SK-N-SH (cell line): ENCODE results near the gene PCBP3. TPM values are rescaled to one million over a fixed set of nuclear protein-coding genes. Genes with fewer than 3 reads are reported as not detected.

Source experiments
- CTCF ChIA-PET: fragments of 300-600, 350-600 bp; formaldehyde crosslinking; extraction: SDS; loops from one replicate; lab custom pipeline; 2021; lab: Yijun Ruan, JAX
- POLR2A ChIA-PET: fragments of 350-600 bp; sonication (Branson Sonifier 250); formaldehyde crosslinking; extraction: SDS; loops from one replicate; lab custom pipeline; 2020; ENCODE audit warnings: antibody characterized with exemption, inconsistent platforms; lab: Yijun Ruan, JAX
- DNase-seq: peaks from one replicate; pipeline ENCODE4 v3.0.0; 2012
- H2AFZ ChIP-seq: fragments of 200-600 bp; sonication (generic); 2 replicates; pipeline ENCODE4 v1.8.1; 2016; ENCODE audit warnings: antibody characterized with exemption, mild to moderate bottlenecking, low read depth
- H3F3A ChIP-seq: fragments of 200-600 bp; sonication (generic); replicated peaks from 2 replicates; pipeline ENCODE3; 2016; ENCODE audit warnings: antibody characterized with exemption, mild to moderate bottlenecking; ENCODE audit not compliant: insufficient read depth
- H3K27ac ChIP-seq, 2 experiments: fragments of 200-500 bp in 1 of 2; fragments of 200-600 bp in 1 of 2; sonication (Bioruptor generic) in 1 of 2; sonication (generic), shearing (Covaris generic) in 1 of 2; 2 replicates each; pipeline versions ENCODE4 v1.5.1 to v1.6.1; 2014 to 2016; ENCODE audit warnings: low read depth in 2 of 2, inconsistent platforms in 1 of 2, low read length in 1 of 2, mild to moderate bottlenecking in 1 of 2, mixed read lengths in 1 of 2
- H3K27me3 ChIP-seq: fragments of 200-600 bp; sonication (generic), shearing (Covaris generic); 2 replicates; pipeline ENCODE4 v1.6.1; 2016; ENCODE audit warnings: mixed run types; ENCODE audit not compliant: insufficient read depth
- H3K36me3 ChIP-seq, 2 experiments: fragments of 200-500 bp in 1 of 2; fragments of 200-600 bp in 1 of 2; sonication (Bioruptor generic) in 1 of 2; sonication (generic) in 1 of 2; replicated peaks in 1 of 2; 2 replicates each; pipeline versions ENCODE3 to v1.5.1; 2014 to 2016; ENCODE audit warnings: low read length in 1 of 2, mild to moderate bottlenecking in 1 of 2; ENCODE audit not compliant: insufficient read depth in 2 of 2, control insufficient read depth in 1 of 2
- H3K4me1 ChIP-seq, 2 experiments: fragments of 200-500 bp in 1 of 2; fragments of 200-600 bp in 1 of 2; sonication (Bioruptor generic) in 1 of 2; sonication (generic), shearing (Covaris generic) in 1 of 2; 2 replicates each; pipeline versions ENCODE4 v1.5.1 to v1.6.1; 2014 to 2016; ENCODE audit warnings: low read depth in 1 of 2, low read length in 1 of 2, mixed run types in 1 of 2; ENCODE audit not compliant: insufficient read depth in 2 of 2, control insufficient read depth in 1 of 2
- H3K4me2 ChIP-seq: fragments of 200-600 bp; sonication (generic), shearing (Covaris generic); 2 replicates; pipeline ENCODE4 v1.6.1; 2017; ENCODE audit warnings: mixed run types
- H3K4me3 ChIP-seq, 2 experiments: fragments of 200-500 bp in 1 of 2; fragments of 200-600 bp in 1 of 2; sonication (Bioruptor generic) in 1 of 2; sonication (generic), shearing (Covaris generic) in 1 of 2; 2 replicates each; pipeline versions ENCODE4 v1.5.1 to v1.8.1; 2014 to 2016; ENCODE audit warnings: low read depth in 2 of 2, inconsistent platforms in 1 of 2, low read length in 1 of 2, mild to moderate bottlenecking in 1 of 2, mixed read lengths in 1 of 2, moderate library complexity in 1 of 2
- H3K79me2 ChIP-seq: fragments of 200-600 bp; sonication (generic); 2 replicates; pipeline ENCODE4 v1.8.1; 2017; ENCODE audit warnings: mild to moderate bottlenecking; ENCODE audit not compliant: insufficient read depth
- H3K9ac ChIP-seq: fragments of 200-600 bp; sonication (generic); 2 replicates; pipeline ENCODE4 v1.6.1; 2017; ENCODE audit warnings: mixed run types
- H3K9me2 ChIP-seq: fragments of 200-600 bp; sonication (generic); 2 replicates; pipeline ENCODE4 v1.6.1; 2017; ENCODE audit warnings: mixed run types
- H3K9me3 ChIP-seq: fragments of 200-600 bp; sonication (generic); 2 replicates; pipeline ENCODE4 v1.6.1; 2017; ENCODE audit warnings: mixed run types, mild to moderate bottlenecking, moderate library complexity
- H4K20me1 ChIP-seq: fragments of 200-600 bp; sonication (generic); 2 replicates; pipeline ENCODE4 v1.6.1; 2017; ENCODE audit warnings: mild to moderate bottlenecking, mixed run types; ENCODE audit not compliant: insufficient read depth
- CHD2 ChIP-seq: fragments of 150-350 bp; IDR thresholded peaks from 2 replicates; pipeline ENCODE4 v1.6.1; 2018; ENCODE audit warnings: low read length; ENCODE audit not compliant: partially characterized antibody
- ELF1 ChIP-seq: IDR thresholded peaks from 2 replicates; pipeline ENCODE4 v1.4.0; 2012
- EP300 ChIP-seq, 2 experiments: IDR thresholded peaks; 2 replicates each; pipeline versions ENCODE4 v1.4.0 to v1.6.1; 2012; ENCODE audit warnings: borderline replicate concordance in 1 of 2, low read depth in 1 of 2, low read length in 1 of 2
- EZH2phosphoT487 ChIP-seq: fragments of 200-600 bp; sonication (generic); IDR thresholded peaks from 2 replicates; pipeline ENCODE4 v1.6.1; 2017; ENCODE audit warnings: low read depth, mixed run types, mild to moderate bottlenecking, antibody characterized with exemption, moderate library complexity, borderline replicate concordance
- FOXJ3 ChIP-seq: sonication (generic); formaldehyde crosslinking; IDR thresholded peaks from 2 replicates; pipeline ENCODE4 v1.5.1; 2020; ENCODE audit warnings: mild to moderate bottlenecking, missing genetic modification reagents
- FOXM1 ChIP-seq: IDR thresholded peaks from 2 replicates; pipeline ENCODE4 v1.4.0; 2012; ENCODE audit warnings: low read depth, mild to moderate bottlenecking
- GABPA ChIP-seq: IDR thresholded peaks from 2 replicates; pipeline ENCODE4 v1.4.0; 2012; ENCODE audit warnings: low read depth, mild to moderate bottlenecking
- GATA2 ChIP-seq: sonication (generic); formaldehyde crosslinking; IDR thresholded peaks from 2 replicates; pipeline ENCODE4 v1.5.0; 2020; ENCODE audit warnings: mild to moderate bottlenecking, missing genetic modification reagents
- NRF1 ChIP-seq: IDR thresholded peaks from 2 replicates; pipeline ENCODE4 v1.6.1; 2012; ENCODE audit warnings: low read depth, mild to moderate bottlenecking, low read length
- POLR2AphosphoS5 ChIP-seq: IDR thresholded peaks from 2 replicates; pipeline ENCODE4 v1.6.1; 2012; ENCODE audit warnings: low read depth, low read length
- RAD21 ChIP-seq: IDR thresholded peaks from 2 replicates; pipeline ENCODE4 v1.6.1; 2012; ENCODE audit warnings: mild to moderate bottlenecking, low read length
- RCOR1 ChIP-seq: fragments of 150-350 bp; IDR thresholded peaks from 2 replicates; pipeline ENCODE4 v1.6.1; 2017; ENCODE audit warnings: antibody characterized with exemption, low read length
- RFX5 ChIP-seq: IDR thresholded peaks from 2 replicates; pipeline ENCODE4 v1.6.1; 2012; ENCODE audit warnings: mild to moderate bottlenecking, improper control_type of control experiment, low read length
- SMC3 ChIP-seq: IDR thresholded peaks from 2 replicates; pipeline ENCODE4 v1.6.1; 2012; ENCODE audit warnings: low read depth, low read length, improper control_type of control experiment
- TAF1 ChIP-seq: IDR thresholded peaks from 2 replicates; pipeline ENCODE4 v1.6.1; 2012; ENCODE audit warnings: low read depth, mild to moderate bottlenecking, low read length, moderate library complexity, borderline replicate concordance
- TCF12 ChIP-seq: IDR thresholded peaks from 2 replicates; pipeline ENCODE4 v1.4.0; 2012
- TEAD4 ChIP-seq: IDR thresholded peaks from 2 replicates; pipeline ENCODE4 v1.4.0; 2012; ENCODE audit warnings: mild to moderate bottlenecking, borderline replicate concordance; ENCODE audit not compliant: insufficient read depth
- YY1 ChIP-seq: IDR thresholded peaks from 2 replicates; pipeline ENCODE4 v1.4.0; 2012; ENCODE audit warnings: low read depth, mild to moderate bottlenecking
- WGBS: methylation state at CpG from one replicate; pipeline ENCODE4 v1.1.6; 2017; ENCODE audit warnings: low lambda C conversion rate; 5-methylcytosine and 5-hydroxymethylcytosine counted together
- polyA plus RNA-seq, 3 experiments: library from polyadenylated mRNA; depleted of rRNA; stranded (reverse); fragments of >200 nt; gene quantifications; 2 replicates each; pipeline ENCODE4 v1.2.3, GENCODE V29; 2012
- TF ChIP-seq, protein P1 (sequence below): fragments of 150-350 bp; IDR thresholded peaks from 2 replicates; pipeline ENCODE4 v1.6.1; 2016; ENCODE audit warnings: mild to moderate bottlenecking, low read depth, low read length
- TF ChIP-seq, protein P2 (sequence below): fragments of 200-600 bp; sonication (generic); IDR thresholded peaks from 2 replicates; pipeline ENCODE4 v1.6.1; 2017; ENCODE audit warnings: antibody characterized with exemption, mild to moderate bottlenecking, moderate library complexity
- TF ChIP-seq, protein P3 (sequence below): IDR thresholded peaks from 2 replicates; pipeline ENCODE4 v1.6.1; 2012; ENCODE audit warnings: mild to moderate bottlenecking, low read depth, low read length, moderate library complexity
- TF ChIP-seq, protein P4 (sequence below): IDR thresholded peaks from 2 replicates; pipeline ENCODE4 v1.4.0; 2012; ENCODE audit warnings: low read depth

PCBP3 gene
- polyA plus RNA-seq, 1 of the 3 experiments (the other 2 are of a cell fraction), result 9.5 TPM

DNA sequence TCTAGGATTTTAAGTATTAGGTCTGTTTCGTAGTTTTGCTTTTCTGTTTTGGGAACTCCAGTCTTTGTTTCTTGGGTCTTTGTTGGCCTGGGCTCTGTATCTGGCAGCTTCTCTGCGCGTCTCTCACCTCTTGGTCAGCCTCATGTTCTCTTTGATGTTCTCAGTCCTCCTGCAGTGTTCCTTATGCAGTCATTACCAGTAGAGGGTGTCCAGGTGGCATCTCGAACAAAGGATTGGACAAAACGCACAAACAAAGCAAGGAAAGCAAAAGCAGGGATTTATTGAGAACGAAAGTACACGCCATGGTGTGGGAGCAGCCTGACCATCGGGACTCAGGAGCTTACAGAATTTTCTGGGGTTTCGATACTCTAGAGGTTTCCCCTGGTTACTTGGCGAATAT lies 204.3 kb downstream of the PCBP3 start:
- no peaks in the 10 kb centered on the region for H3K9me3 ChIP-seq
- H3K4me2 ChIP-seq, result no peak overlapping the region
- CTCF ChIA-PET, result interaction anchor here (0.8 to 3.6 kb wide), 4 partner anchors 8 to 32 kb away, joined by 3 to 13 read pairs (median 4); no protein-coding TSS in a partner anchor

DNA sequence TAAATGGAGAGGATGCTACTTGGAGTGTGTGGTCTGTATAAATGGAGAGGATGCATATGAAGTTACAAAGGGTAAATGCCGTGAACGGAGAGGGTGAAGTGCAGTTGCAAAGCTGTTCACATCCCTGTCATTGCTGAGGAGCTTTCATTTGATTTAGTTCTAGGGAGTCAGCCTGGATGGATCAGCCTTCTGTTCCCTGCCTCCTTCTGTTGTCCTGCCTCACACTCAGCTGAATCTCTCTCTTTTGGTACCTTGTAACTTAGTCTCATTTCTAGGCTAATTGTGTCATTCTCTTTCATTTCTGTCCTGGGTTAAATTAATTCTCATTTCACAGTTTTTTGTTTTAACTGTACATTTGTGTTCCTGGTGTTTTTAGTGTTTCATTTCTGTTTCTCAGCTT lies 204.8 kb downstream of the PCBP3 start:
- WGBS, result 87% methylated on average over 2 of the region's 2 CpGs
- Histone ChIP-seq H3K27me3 (no peaks in the 10 kb centered on the region), H4K20me1 (no peaks in the 10 kb centered on the region), H3K9me2 (no peaks in the 10 kb centered on the region), H3K4me1 (peaks cover 0 to 23% of the 10 kb centered on the region in 2 experiments; a peak in 2 of 4 replicates), H3K36me3 (no peaks in the 10 kb centered on the region), H2AFZ (no peak overlapping the region), H3K27ac (no peak overlapping the region), H3K79me2 (no peaks in the 10 kb centered on the region), H3K9me3 (no peaks in the 10 kb centered on the region), H3K4me3 (no peak overlapping the region), H3K9ac (no peak overlapping the region), H3F3A (no peaks in the 10 kb centered on the region), H3K4me2 (no peak overlapping the region)
- TF ChIP-seq TCF12 (no peak), ELF1 (no peak), TAF1 (no peak), RFX5 (no peak), EZH2phosphoT487 (no peak), NRF1 (no peak), SMC3 (no peak), FOXM1 (no peak), GABPA (no peak), FOXJ3 (CRISPR knock-in tag) (no peak), CHD2 (no peak), EP300 (IDR thresholded peaks at IDR 0.05; ENCODE audit: borderline replicate concordance in 1 of 2, low read depth in 1 of 2, low read length in 1 of 2) (no peak), GATA2 (no peak), POLR2AphosphoS5 (no peak), TEAD4 (no peak)
- TF ChIP-seq, protein P1, sequence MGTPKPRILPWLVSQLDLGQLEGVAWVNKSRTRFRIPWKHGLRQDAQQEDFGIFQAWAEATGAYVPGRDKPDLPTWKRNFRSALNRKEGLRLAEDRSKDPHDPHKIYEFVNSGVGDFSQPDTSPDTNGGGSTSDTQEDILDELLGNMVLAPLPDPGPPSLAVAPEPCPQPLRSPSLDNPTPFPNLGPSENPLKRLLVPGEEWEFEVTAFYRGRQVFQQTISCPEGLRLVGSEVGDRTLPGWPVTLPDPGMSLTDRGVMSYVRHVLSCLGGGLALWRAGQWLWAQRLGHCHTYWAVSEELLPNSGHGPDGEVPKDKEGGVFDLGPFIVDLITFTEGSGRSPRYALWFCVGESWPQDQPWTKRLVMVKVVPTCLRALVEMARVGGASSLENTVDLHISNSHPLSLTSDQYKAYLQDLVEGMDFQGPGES, result no peak
- TF ChIP-seq, protein P2, sequence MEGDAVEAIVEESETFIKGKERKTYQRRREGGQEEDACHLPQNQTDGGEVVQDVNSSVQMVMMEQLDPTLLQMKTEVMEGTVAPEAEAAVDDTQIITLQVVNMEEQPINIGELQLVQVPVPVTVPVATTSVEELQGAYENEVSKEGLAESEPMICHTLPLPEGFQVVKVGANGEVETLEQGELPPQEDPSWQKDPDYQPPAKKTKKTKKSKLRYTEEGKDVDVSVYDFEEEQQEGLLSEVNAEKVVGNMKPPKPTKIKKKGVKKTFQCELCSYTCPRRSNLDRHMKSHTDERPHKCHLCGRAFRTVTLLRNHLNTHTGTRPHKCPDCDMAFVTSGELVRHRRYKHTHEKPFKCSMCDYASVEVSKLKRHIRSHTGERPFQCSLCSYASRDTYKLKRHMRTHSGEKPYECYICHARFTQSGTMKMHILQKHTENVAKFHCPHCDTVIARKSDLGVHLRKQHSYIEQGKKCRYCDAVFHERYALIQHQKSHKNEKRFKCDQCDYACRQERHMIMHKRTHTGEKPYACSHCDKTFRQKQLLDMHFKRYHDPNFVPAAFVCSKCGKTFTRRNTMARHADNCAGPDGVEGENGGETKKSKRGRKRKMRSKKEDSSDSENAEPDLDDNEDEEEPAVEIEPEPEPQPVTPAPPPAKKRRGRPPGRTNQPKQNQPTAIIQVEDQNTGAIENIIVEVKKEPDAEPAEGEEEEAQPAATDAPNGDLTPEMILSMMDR, result no peak
- TF ChIP-seq, protein P3, sequence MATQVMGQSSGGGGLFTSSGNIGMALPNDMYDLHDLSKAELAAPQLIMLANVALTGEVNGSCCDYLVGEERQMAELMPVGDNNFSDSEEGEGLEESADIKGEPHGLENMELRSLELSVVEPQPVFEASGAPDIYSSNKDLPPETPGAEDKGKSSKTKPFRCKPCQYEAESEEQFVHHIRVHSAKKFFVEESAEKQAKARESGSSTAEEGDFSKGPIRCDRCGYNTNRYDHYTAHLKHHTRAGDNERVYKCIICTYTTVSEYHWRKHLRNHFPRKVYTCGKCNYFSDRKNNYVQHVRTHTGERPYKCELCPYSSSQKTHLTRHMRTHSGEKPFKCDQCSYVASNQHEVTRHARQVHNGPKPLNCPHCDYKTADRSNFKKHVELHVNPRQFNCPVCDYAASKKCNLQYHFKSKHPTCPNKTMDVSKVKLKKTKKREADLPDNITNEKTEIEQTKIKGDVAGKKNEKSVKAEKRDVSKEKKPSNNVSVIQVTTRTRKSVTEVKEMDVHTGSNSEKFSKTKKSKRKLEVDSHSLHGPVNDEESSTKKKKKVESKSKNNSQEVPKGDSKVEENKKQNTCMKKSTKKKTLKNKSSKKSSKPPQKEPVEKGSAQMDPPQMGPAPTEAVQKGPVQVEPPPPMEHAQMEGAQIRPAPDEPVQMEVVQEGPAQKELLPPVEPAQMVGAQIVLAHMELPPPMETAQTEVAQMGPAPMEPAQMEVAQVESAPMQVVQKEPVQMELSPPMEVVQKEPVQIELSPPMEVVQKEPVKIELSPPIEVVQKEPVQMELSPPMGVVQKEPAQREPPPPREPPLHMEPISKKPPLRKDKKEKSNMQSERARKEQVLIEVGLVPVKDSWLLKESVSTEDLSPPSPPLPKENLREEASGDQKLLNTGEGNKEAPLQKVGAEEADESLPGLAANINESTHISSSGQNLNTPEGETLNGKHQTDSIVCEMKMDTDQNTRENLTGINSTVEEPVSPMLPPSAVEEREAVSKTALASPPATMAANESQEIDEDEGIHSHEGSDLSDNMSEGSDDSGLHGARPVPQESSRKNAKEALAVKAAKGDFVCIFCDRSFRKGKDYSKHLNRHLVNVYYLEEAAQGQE, result no peak
- TF ChIP-seq, protein P4, sequence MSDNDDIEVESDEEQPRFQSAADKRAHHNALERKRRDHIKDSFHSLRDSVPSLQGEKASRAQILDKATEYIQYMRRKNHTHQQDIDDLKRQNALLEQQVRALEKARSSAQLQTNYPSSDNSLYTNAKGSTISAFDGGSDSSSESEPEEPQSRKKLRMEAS, result no peak
- no peak for DNase-seq
- CTCF ChIA-PET, result interaction anchor here (0.7 to 3.6 kb wide), 4 partner anchors 9 to 32 kb away, joined by 3 to 13 read pairs (median 4); no protein-coding TSS in a partner anchor
- POLR2A ChIA-PET, result interaction anchor here (1.0 kb wide), 1 partner anchor 11 kb away, joined by 3 read pairs; no protein-coding TSS in a partner anchor

More for the DNA sequence above, 204.3 kb downstream of the PCBP3 start:
- TF ChIP-seq YY1 (no peak), RAD21 (peak; percentile 30), RCOR1 (no peak)
- no peaks in the 10 kb centered on the region for H3K36me3 ChIP-seq
- no peak overlapping the region for H3K27ac ChIP-seq
- H2AFZ ChIP-seq, result no peak overlapping the region
- H3K79me2 ChIP-seq, result no peaks in the 10 kb centered on the region
- POLR2A ChIA-PET, result no interaction called here
- no peaks in the 10 kb centered on the region for H3F3A ChIP-seq
- H4K20me1 ChIP-seq, result no peaks in the 10 kb centered on the region
- DNase-seq, result no peak
- no peak overlapping the region for H3K9ac ChIP-seq
- no peaks in the 10 kb centered on the region for H3K9me2 ChIP-seq
- 94% methylated on average over 10 of the region's 10 CpGs for WGBS
- H3K4me1 ChIP-seq, result peaks cover 0 to 25% of the 10 kb centered on the region in 2 experiments; a peak in 2 of 4 replicates
- H3K27me3 ChIP-seq, result no peaks in the 10 kb centered on the region
- H3K4me3 ChIP-seq, result no peak overlapping the region
